Measurements from ENCODE around the gene SLC35F3.

- TF ChIP-seq CTCF (IDR thresholded peaks at IDR 0.05 in 4 of 5, conservative IDR thresholded peaks at IDR 0.05 in 1 of 5) (no peak), POLR2A (IDR thresholded peaks at IDR 0.05) (no peak)
These were observed 220.8 kb downstream of the SLC35F3 start for GRCh38 chr1:234125283-234125682.
